GM06990 (cell line): Measurements from ENCODE around the gene SLC2A5.

Experiments used
- DNase-seq: peaks from one replicate; pipeline ENCODE4 v3.0.0-alpha.2; 2011; ENCODE audit not compliant: insufficient read length; ENCODE audit errors: extremely low read depth
- H3K27me3 ChIP-seq: replicated peaks from 2 replicates; pipeline ENCODE4 v1.6.0; 2011; ENCODE audit warnings: low read length; ENCODE audit not compliant: control insufficient read depth, insufficient read depth
- H3K36me3 ChIP-seq: 2 replicates; pipeline ENCODE4 v1.5.1; 2011; ENCODE audit warnings: low read length; ENCODE audit not compliant: control insufficient read depth, insufficient read depth
- H3K4me3 ChIP-seq: replicated peaks from 2 replicates; pipeline ENCODE4 v1.5.1; 2011; ENCODE audit warnings: low read depth, mild to moderate bottlenecking, control low read depth, low read length
- CTCF ChIP-seq: IDR thresholded peaks from 2 replicates; pipeline ENCODE4 v1.5.1; 2011; ENCODE audit warnings: low read length, control low read depth, mild to moderate bottlenecking, inconsistent platforms; ENCODE audit not compliant: insufficient read depth, poor library complexity, severe bottlenecking

Gene SLC2A5

GRCh38 chr1:9050803-9051202 is 18.6 kb downstream of the SLC2A5 start:
- no peak for DNase-seq

GRCh38 chr1:9048551-9048950 is 20.9 kb downstream of the SLC2A5 start:
- H3K36me3 ChIP-seq = no peaks in the 10 kb centered on the region
- no peak for DNase-seq
- no peak for TF ChIP-seq CTCF
- H3K4me3 ChIP-seq = no peak overlapping the region
- no peaks in the 10 kb centered on the region for H3K27me3 ChIP-seq

More at GRCh38 chr1:9050803-9051202, 18.6 kb downstream of the SLC2A5 start:
- Histone ChIP-seq H3K4me3 (no peak overlapping the region), H3K27me3 (no peaks in the 10 kb centered on the region), H3K36me3 (no peaks in the 10 kb centered on the region)
- TF ChIP-seq CTCF = no peak

- Histone ChIP-seq H3K27me3 (no peaks in the 10 kb centered on the region), H3K4me3 (no peak overlapping the region), H3K36me3 (no peaks in the 10 kb centered on the region)
- no peak for TF ChIP-seq CTCF
- no peak for DNase-seq
Observed at GRCh38 chr1:9047019-9047418, 22.4 kb downstream of the SLC2A5 start.

GRCh38 chr1:9045861-9046510 is 23.4 kb downstream of the SLC2A5 start:
- no peaks in the 10 kb centered on the region; the same call in 1 of the 2 replicates for H3K36me3 ChIP-seq
- TF ChIP-seq CTCF = no peak
- no peaks in the 10 kb centered on the region for H3K27me3 ChIP-seq
- no peak for DNase-seq
- H3K4me3 ChIP-seq = no peak overlapping the region

GRCh38 chr1:9044236-9044635 is 25.2 kb downstream of the SLC2A5 start:
- DNase-seq = no peak
- TF ChIP-seq CTCF = no peak
- H3K36me3 ChIP-seq = peaks cover 2% of the 10 kb centered on the region; the same call in 1 of the 2 replicates
- no peaks in the 10 kb centered on the region for H3K27me3 ChIP-seq
- no peak overlapping the region for H3K4me3 ChIP-seq

GRCh38 chr1:9042272-9042671 is 27.2 kb downstream of the SLC2A5 start:
- H3K36me3 ChIP-seq = peaks cover 2% of the 10 kb centered on the region; the same call in 1 of the 2 replicates

More at GRCh38 chr1:9042272-9042671, 27.2 kb downstream of the SLC2A5 start:
- no peaks in the 10 kb centered on the region for H3K27me3 ChIP-seq
- TF ChIP-seq CTCF = no peak
- DNase-seq = no peak
- H3K4me3 ChIP-seq = no peak overlapping the region
